Measurements from ENCODE around the gene SNAP47. TPM values are rescaled to one million over a fixed set of nuclear protein-coding genes. Genes with fewer than 3 reads are reported as not detected.

The SNAP47 gene, protein sequence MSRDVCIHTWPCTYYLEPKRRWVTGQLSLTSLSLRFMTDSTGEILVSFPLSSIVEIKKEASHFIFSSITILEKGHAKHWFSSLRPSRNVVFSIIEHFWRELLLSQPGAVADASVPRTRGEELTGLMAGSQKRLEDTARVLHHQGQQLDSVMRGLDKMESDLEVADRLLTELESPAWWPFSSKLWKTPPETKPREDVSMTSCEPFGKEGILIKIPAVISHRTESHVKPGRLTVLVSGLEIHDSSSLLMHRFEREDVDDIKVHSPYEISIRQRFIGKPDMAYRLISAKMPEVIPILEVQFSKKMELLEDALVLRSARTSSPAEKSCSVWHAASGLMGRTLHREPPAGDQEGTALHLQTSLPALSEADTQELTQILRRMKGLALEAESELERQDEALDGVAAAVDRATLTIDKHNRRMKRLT
- total RNA-seq = 37.0 and 41.0 TPM in 2 replicates

DNA sequence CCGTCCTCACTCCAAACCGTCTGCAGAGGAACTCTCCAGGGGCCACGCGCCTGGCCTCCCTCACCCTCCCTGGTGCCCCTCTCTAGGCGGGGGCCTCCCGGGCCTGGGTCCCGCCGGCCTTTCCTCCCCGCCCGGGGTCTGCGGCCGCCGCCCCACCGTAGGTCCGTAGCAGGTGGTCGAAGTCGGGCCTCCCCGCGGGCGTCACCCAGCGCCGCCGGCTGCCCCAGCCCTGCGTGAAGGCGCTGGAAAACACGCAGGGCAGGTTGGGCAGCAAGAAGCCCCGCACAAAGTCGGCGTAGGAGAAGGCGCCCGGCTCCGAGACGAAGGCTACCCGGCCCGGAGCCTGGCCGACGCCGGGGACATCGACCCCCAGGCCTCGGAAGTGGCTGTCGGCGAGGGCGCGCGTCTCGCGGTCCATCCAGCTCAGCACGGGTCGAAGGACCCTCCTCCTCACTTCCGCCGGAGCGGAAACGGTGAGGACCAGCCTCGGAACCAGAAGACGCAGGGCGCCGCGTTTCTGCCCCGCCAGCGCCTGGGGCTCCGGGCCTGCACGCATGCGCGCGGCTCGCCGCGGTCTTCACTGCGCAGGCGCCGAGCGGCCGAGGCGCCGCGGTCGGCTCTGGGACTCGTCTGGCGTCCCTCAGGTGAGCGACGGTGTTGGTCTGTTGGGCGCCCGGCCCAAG is at the start of gene SNAP47, which contains the start of gene JMJD4:
Gene SNAP47 (plus strand): TSS at position 580 of the 683 bp plus-strand sequence. CDS start 12,302 bp downstream, outside the sequence.
Gene JMJD4 (minus strand): TSS at position 447 of the 683 bp plus-strand sequence. CDS start 29 bp downstream, at position 418.

GRCh38 chr1:227815468-227816409 is 80.5 kb downstream of the SNAP47 start, which contains the start of gene PRSS38:
Gene PRSS38, plus strand, starts transcription at chr1:227815675. Its CDS starts 42 bp downstream, at chr1:227815717.

Other genes with a start within 250 kb of the SNAP47 start
- gene ZNF678, start 171.9 kb upstream of the SNAP47 start, total RNA-seq = 6.5 and 8.5 TPM in 2 replicates
- gene JMJD4, start 133 bp upstream of the SNAP47 start, total RNA-seq = 26.6 and 29.1 TPM in 2 replicates
- gene PRSS38, start 80.2 kb downstream of the SNAP47 start, total RNA-seq = not detected in 2 replicates
- gene WNT9A, start 212.5 kb downstream of the SNAP47 start, total RNA-seq = 0.52 and 0.76 TPM in 2 replicates